ENCODE results near the gene MLC1.

Gene MLC1

DNA sequence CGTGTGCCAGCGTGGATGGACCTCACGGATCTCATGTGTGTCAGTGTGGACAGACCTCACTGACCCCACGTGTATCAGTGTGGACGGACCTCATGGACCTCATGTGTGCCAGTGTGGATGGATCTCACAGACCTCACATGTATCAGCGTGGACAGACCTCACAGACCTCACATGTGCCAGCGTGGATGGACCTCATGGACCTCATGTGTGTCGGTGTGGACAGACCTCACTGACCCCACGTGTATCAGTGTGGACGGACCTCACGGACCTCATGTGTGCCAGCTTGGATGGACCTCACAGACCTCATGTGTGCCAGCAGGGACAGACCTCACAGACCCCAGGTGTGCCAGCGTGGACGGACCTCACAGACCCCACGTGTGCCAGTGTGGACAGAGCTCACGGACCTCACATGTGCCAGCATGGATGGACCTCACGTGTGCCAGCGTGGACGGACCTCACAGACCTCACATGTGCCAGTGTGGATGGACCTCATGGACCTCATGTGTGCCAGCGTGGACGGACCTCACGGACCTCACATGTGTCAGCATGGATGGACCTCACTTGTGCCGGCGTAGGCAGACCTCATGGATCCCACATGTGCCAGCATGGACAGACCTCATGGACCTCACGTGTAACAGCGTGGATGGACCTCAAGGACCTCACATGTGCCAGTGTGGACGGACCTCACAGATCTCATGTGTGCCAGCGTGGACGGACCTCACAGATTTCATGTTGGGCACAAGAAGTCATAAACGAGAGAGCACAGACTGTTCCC, 45.4 kb downstream of the MLC1 start:
- POLR2A ChIA-PET, result no interaction called here

DNA sequence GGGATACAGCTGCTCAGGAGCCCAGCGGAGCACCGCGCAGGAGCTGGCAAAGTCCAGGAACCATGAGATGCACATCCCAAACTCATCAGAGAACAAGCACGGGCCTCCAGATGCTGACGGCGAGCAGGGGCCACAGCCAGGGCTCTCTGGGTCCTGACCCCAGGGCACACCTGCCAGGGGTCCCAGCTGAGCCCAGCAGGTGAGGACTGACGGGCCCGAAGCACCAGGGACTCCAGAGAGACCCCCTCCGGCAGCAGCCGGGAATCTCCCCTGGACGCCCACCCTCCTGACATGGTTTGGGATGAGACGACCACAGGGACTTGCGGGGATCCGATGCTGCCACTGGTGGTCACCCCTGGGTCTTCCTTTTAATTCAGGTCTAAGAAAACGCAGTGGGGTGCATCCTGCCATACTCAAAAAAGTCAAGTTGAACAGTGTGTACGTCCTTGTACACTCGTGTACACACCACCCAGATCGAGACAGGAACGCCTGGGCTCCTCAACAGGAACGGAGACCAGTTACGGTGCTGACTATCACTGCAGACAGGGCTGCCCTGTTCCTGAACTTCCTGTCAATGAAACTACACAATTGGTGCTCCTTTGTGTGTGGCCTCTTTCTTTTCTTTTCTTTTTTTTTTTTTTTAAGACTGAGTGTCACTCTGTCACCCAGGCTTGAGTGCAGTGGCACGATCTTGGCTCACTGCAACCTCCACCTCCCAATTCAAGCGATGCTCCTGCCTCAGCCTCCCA, 49.1 kb downstream of the MLC1 start:
- ChIA-PET POLR2A (no interaction called here), CTCF (interaction anchor here (1.5 kb wide), 1 partner anchor 106 kb away, joined by 5 read pairs; no protein-coding TSS in a partner anchor)
- DNase-seq (ENCODE audit: low read depth, low spot score), result no peak
- H3K4me3 ChIP-seq (ENCODE audit: low read depth, low read length), result no peak overlapping the region
- TF ChIP-seq, protein P1, sequence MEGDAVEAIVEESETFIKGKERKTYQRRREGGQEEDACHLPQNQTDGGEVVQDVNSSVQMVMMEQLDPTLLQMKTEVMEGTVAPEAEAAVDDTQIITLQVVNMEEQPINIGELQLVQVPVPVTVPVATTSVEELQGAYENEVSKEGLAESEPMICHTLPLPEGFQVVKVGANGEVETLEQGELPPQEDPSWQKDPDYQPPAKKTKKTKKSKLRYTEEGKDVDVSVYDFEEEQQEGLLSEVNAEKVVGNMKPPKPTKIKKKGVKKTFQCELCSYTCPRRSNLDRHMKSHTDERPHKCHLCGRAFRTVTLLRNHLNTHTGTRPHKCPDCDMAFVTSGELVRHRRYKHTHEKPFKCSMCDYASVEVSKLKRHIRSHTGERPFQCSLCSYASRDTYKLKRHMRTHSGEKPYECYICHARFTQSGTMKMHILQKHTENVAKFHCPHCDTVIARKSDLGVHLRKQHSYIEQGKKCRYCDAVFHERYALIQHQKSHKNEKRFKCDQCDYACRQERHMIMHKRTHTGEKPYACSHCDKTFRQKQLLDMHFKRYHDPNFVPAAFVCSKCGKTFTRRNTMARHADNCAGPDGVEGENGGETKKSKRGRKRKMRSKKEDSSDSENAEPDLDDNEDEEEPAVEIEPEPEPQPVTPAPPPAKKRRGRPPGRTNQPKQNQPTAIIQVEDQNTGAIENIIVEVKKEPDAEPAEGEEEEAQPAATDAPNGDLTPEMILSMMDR (IDR thresholded peaks at IDR 0.05; ENCODE audit: insufficient read depth, low read length, missing control alignments), result no peak

More for the DNA sequence above, 45.4 kb downstream of the MLC1 start:
- TF ChIP-seq, protein P1 (IDR thresholded peaks at IDR 0.05; ENCODE audit: insufficient read depth, low read length, missing control alignments), result no peak
- CTCF ChIA-PET, result interaction anchor here (2.3 kb wide), 1 partner anchor 9 kb away, joined by 7 read pairs; no protein-coding TSS in a partner anchor
- no peak overlapping the region for H3K4me3 ChIP-seq (ENCODE audit: low read depth, low read length)
- DNase-seq (ENCODE audit: low read depth, low spot score), result no peak

DNA sequence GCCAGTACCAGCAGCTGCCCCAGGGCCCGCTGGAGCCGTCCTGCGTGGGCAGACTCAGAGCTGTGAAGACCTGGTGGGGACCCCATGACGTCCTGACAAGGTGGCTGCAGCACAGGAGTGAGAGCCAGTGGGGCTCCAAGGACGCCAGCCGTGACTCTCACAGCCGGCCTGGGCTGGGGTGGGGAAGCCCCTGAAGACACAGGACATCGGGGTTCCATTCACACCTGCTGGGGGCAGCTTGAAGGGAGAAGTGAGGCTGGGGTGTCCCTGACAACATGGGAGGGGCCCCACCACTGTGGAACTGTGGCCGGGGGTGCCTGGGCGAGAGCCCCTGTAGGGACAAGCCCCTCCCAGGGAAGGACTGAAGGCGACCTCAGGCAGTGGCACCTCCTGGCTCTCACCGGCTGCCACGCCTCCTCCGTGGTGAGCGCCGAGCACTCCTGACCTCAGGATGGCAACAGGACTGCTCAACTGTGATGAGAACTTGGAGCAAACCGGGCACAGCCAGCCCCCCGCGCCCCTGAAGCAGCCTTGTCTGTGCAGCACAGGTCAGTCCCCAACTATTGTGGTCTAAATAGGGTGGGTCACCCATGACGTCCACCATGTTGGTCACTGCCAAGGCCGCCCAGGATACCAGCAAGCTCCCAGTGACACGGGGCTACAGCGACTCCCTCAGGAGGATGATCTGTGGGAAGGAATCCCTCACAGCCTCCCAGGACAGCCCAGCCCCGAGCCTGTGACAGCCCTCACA, 49.9 kb downstream of the MLC1 start:
- H3K4me3 ChIP-seq (ENCODE audit: low read depth, low read length), result no peak overlapping the region
- no peak for DNase-seq (ENCODE audit: low read depth, low spot score)
- POLR2A ChIA-PET, result no interaction called here
- TF ChIP-seq, protein P1 (IDR thresholded peaks at IDR 0.05; ENCODE audit: insufficient read depth, low read length, missing control alignments), result no peak
- CTCF ChIA-PET, result interaction anchor here (6.1 kb wide), 1 partner anchor 103 kb away, joined by 165 read pairs; no protein-coding TSS in a partner anchor

DNA sequence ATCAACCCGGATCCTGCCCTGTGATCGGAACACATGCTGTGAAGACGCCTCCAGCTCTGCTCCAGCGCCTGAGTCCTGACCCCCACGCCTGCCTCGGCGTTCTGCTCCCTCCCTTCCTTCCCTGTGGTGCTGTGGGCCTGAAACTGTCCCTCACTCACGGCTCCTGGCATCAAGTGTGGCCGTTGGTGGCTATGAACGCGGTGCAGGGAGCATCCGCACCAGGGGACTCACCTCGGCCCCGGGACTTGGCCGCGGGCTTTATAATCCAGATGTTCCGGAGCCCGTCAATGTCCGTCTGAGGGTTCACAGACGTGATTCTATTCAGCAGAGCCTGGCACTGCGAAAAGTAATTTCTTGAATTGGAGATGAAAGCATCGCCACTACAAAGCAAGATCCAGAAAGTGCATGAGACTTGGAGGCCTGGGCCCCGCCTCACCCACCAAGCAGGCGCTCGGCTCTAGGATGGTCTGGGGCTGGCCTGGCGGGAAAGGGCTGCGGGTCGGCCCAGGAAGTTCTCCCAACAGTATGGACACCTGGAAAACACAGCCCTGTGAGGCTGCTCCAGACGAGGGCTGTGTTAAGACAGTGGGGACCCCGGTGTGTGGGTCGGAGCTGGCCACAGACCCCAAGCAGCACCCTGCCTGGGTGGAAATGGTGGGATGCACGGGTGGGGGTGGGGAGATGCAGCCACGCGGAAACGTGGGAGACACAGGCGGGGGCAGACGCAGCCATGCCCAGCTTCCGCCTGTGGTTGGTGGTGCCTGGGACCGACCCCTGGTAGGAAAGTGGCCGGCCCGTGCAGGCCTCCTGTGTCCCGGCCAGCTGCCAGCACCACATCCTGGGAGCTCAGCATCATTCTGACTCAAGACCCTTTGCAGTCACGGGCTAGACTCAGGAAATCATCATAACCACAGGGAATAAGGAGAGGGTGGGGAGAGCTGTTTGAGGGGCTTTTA, 50.8 kb downstream of the MLC1 start:
- TF ChIP-seq, protein P1 (IDR thresholded peaks at IDR 0.05; ENCODE audit: insufficient read depth, low read length, missing control alignments), result no peak
- ChIA-PET CTCF (interaction anchor here (6.1 kb wide), 1 partner anchor 102 kb away, joined by 165 read pairs; no protein-coding TSS in a partner anchor), POLR2A (no interaction called here)
- DNase-seq (ENCODE audit: low read depth, low spot score), result no peak
- H3K4me3 ChIP-seq (ENCODE audit: low read depth, low read length), result no peak overlapping the region

DNA sequence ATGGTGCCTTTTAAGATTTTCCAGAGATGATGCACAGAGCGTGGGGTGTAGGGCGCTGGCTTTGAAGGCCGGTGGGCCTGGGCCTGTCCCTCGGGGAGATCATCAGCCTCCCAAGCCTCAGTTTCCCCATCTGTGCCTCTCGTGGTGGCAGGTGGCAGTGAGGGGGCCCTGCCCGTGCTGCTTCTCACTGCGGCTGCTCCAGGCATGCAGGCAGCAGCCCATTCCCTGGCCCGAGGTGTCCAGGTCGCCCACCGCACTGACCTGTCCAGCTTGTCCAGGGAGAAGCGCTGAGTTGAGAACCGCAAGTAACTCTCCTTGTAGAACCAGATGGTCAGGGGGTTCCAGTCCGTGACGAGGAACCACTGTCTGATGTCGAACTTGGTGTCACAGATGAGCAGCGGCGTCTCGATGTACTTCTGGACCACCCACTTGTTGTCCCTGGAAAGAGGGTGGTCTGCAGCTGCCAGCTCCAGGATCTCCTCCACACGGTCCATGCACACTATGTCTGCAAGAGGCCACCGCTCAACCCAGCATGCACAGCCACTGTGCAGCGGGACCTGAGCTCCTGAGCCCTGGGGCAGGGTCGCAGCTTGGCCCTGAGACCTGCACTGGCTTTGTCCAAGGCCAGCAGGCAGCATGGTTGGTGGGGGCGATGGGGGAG, 52.2 kb downstream of the MLC1 start:
- H3K4me3 ChIP-seq (ENCODE audit: low read depth, low read length), result no peak overlapping the region
- CTCF ChIA-PET, result interaction anchor here (6.1 kb wide), 1 partner anchor 101 kb away, joined by 165 read pairs; no protein-coding TSS in a partner anchor
- DNase-seq (ENCODE audit: low read depth, low spot score), result no peak
- TF ChIP-seq, protein P1 (IDR thresholded peaks at IDR 0.05; ENCODE audit: insufficient read depth, low read length, missing control alignments), result no peak
- POLR2A ChIA-PET, result no interaction called here
